ENCODE results near the gene FER. TPM values are rescaled to one million over a fixed set of nuclear protein-coding genes. Genes with fewer than 3 reads are reported as not detected.

The FER gene
- polyA plus RNA-seq, 3 donors = 2.4 to 14.7 (median 6.2) TPM

GRCh38 chr5:108736855-108737254 is 10.8 kb upstream of the FER start:
- TF ChIP-seq, protein P1, sequence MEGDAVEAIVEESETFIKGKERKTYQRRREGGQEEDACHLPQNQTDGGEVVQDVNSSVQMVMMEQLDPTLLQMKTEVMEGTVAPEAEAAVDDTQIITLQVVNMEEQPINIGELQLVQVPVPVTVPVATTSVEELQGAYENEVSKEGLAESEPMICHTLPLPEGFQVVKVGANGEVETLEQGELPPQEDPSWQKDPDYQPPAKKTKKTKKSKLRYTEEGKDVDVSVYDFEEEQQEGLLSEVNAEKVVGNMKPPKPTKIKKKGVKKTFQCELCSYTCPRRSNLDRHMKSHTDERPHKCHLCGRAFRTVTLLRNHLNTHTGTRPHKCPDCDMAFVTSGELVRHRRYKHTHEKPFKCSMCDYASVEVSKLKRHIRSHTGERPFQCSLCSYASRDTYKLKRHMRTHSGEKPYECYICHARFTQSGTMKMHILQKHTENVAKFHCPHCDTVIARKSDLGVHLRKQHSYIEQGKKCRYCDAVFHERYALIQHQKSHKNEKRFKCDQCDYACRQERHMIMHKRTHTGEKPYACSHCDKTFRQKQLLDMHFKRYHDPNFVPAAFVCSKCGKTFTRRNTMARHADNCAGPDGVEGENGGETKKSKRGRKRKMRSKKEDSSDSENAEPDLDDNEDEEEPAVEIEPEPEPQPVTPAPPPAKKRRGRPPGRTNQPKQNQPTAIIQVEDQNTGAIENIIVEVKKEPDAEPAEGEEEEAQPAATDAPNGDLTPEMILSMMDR (IDR thresholded peaks at IDR 0.05) = no peak
- Mint-ChIP-seq H3K27me3 (ENCODE audit: low read depth in 3 of 3) (peaks cover 0 to 2% (median 0%) of the 10 kb centered on the region in 3 donors), H3K4me1 (peaks cover 2% of the 10 kb centered on the region), H3K36me3 (no peaks in the 10 kb centered on the region), H3K27ac (peak overlapping the region in 1 of 7 donors; percentile 5), H3K9me3 (no peaks in the 10 kb centered on the region), H3K4me3 (no peak overlapping the region)
- Histone ChIP-seq H3K36me3 (replicated peaks in 1 of 2; ENCODE audit: control insufficient read depth in 1 of 2, insufficient read depth in 2 of 2, low read length in 2 of 2) (no peaks in the 10 kb centered on the region), H4K20me1 (ENCODE audit: insufficient read depth, low read length) (no peaks in the 10 kb centered on the region), H3K4me3 (replicated peaks in 1 of 3; ENCODE audit: low read depth in 2 of 3, low read length in 3 of 3) (no peak overlapping the region), H3K9ac (ENCODE audit: insufficient read depth, low read length, poor library complexity, severe bottlenecking) (no peak overlapping the region), H2AFZ (ENCODE audit: insufficient read depth, low read depth, low read length, poor library complexity, severe bottlenecking) (no peak overlapping the region), H3K9me3 (replicated peaks in 1 of 2; ENCODE audit: control insufficient read depth in 1 of 2, insufficient read depth in 1 of 2, low read length in 2 of 2) (no peaks in the 10 kb centered on the region), H3K4me1 (ENCODE audit: control insufficient read depth in 1 of 2, insufficient read depth in 2 of 2, low read length in 2 of 2) (peaks cover 3 to 4% of the 10 kb centered on the region in 2 donors), H3K27me3 (ENCODE audit: control insufficient read depth in 2 of 2, insufficient read depth in 2 of 2, low read length in 2 of 2) (no peaks in the 10 kb centered on the region), H3K27ac (ENCODE audit: low read depth in 1 of 2, low read length in 2 of 2) (no peak overlapping the region), H3K4me2 (replicated peaks; ENCODE audit: extremely low read depth, low read length, poor library complexity, severe bottlenecking) (no peak overlapping the region), H3K79me2 (ENCODE audit: insufficient read depth, low read length) (no peaks in the 10 kb centered on the region)
- DNase-seq = no peak
- 100% methylated on average over 1 of the region's 7 CpGs for WGBS (ENCODE audit: insufficient coverage)
- intact Hi-C loops (cut with micrococcal nuclease) = loop anchor here in 1 of 2 donors (10.0 kb wide), 1 partner anchor 718 kb away; no protein-coding TSS in a partner anchor

DNA sequence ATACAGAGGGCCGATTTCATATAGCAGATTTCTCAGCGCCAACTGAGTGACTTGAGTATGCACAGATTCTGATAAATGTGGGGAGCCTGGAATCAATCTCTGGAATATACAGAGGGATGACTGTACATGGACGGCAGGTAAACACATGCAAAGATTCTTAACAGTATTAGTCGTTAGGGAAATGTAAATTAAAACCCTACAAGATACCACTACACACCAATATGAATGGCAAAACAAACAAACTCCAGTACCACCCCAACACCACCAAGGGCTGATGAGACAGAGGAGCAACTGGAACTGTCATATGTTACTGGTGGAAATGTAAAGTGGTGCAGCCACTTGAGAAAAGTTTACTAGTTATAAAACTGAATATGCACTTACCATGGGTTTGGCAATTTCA is 8.3 kb upstream of the FER start:
- Histone ChIP-seq H2AFZ (ENCODE audit: insufficient read depth, low read depth, low read length, poor library complexity, severe bottlenecking) (no peak overlapping the region), H3K4me3 (replicated peaks in 1 of 3; ENCODE audit: low read depth in 2 of 3, low read length in 3 of 3) (no peak overlapping the region), H3K79me2 (ENCODE audit: insufficient read depth, low read length) (no peaks in the 10 kb centered on the region), H3K27me3 (ENCODE audit: control insufficient read depth in 2 of 2, insufficient read depth in 2 of 2, low read length in 2 of 2) (no peaks in the 10 kb centered on the region), H3K4me2 (replicated peaks; ENCODE audit: extremely low read depth, low read length, poor library complexity, severe bottlenecking) (no peak overlapping the region), H3K9ac (ENCODE audit: insufficient read depth, low read length, poor library complexity, severe bottlenecking) (no peak overlapping the region), H3K27ac (ENCODE audit: low read depth in 1 of 2, low read length in 2 of 2) (no peak overlapping the region), H4K20me1 (ENCODE audit: insufficient read depth, low read length) (no peaks in the 10 kb centered on the region), H3K36me3 (replicated peaks in 1 of 2; ENCODE audit: control insufficient read depth in 1 of 2, insufficient read depth in 2 of 2, low read length in 2 of 2) (no peaks in the 10 kb centered on the region), H3K9me3 (replicated peaks in 1 of 2; ENCODE audit: control insufficient read depth in 1 of 2, insufficient read depth in 1 of 2, low read length in 2 of 2) (no peaks in the 10 kb centered on the region), H3K4me1 (ENCODE audit: control insufficient read depth in 1 of 2, insufficient read depth in 2 of 2, low read length in 2 of 2) (no peaks in the 10 kb centered on the region)
- Mint-ChIP-seq H3K9me3 (no peaks in the 10 kb centered on the region), H3K4me3 (no peak overlapping the region), H3K27ac (no peak overlapping the region), H3K4me1 (no peaks in the 10 kb centered on the region), H3K27me3 (ENCODE audit: low read depth in 3 of 3) (peaks cover 0 to 2% (median 1%) of the 10 kb centered on the region in 3 donors), H3K36me3 (no peaks in the 10 kb centered on the region)
- WGBS (ENCODE audit: insufficient coverage) = 100% methylated on average over 1 of the region's 4 CpGs
- TF ChIP-seq, protein P1 (IDR thresholded peaks at IDR 0.05) = no peak
- intact Hi-C loops (cut with micrococcal nuclease) = loop anchor here in 1 of 2 donors (10.0 kb wide), 1 partner anchor 715 kb away; no protein-coding TSS in a partner anchor
- no peak for DNase-seq

All from CD14-positive monocyte (primary cell).